K562 (cell line): ENCODE measurements around the gene MAST3. TPM values are rescaled to one million over a fixed set of nuclear protein-coding genes. Genes with fewer than 3 reads are reported as not detected.

Source experiments
- CC2D1A ChIP-seq: fragments of 450-650 bp; IDR thresholded peaks from 2 replicates; pipeline ENCODE4 v1.6.1; 2017; ENCODE audit warnings: mild to moderate bottlenecking
- CHD2 ChIP-seq: IDR thresholded peaks from 2 replicates; pipeline ENCODE4 v1.6.1; 2011; ENCODE audit warnings: low read depth, low read length
- CREB1 ChIP-seq, 2 experiments: sonication (generic) in 1 of 2; formaldehyde crosslinking in 1 of 2; IDR thresholded peaks; 2 replicates each; pipeline versions ENCODE4 v1.6.1 to v1.8.0; 2012 to 2022; ENCODE audit warnings: inconsistent platforms in 1 of 2, mild to moderate bottlenecking in 1 of 2, missing genetic modification reagents in 1 of 2, moderate library complexity in 1 of 2
- DDX20 ChIP-seq: fragments of 450-650 bp; IDR thresholded peaks from 2 replicates; pipeline ENCODE4 v1.6.1; 2016; ENCODE audit warnings: missing genetic modification characterization, low read depth, mild to moderate bottlenecking, missing compliant biosample characterization, moderate library complexity
- HNRNPLL ChIP-seq: fragments of 200-400 bp; formaldehyde crosslinking; IDR thresholded peaks from 2 replicates; pipeline ENCODE4 v1.6.1; 2017; ENCODE audit warnings: low read length, low read depth, mild to moderate bottlenecking; ENCODE audit not compliant: poor library complexity, severe bottlenecking
- KHSRP ChIP-seq: fragments of 450-650 bp; IDR thresholded peaks from 2 replicates; pipeline ENCODE4 v1.6.1; 2017
- OTX1 ChIP-seq: fragments of 450-650 bp; formaldehyde crosslinking; IDR thresholded peaks from 2 replicates; pipeline ENCODE4 v1.4.0; 2022; ENCODE audit warnings: mild to moderate bottlenecking
- POLR2AphosphoS5 ChIP-seq: IDR thresholded peaks from 2 replicates; pipeline ENCODE4 v1.6.1; 2011; ENCODE audit warnings: mild to moderate bottlenecking, low read depth, low read length, moderate library complexity; ENCODE audit not compliant: control insufficient read depth, insufficient read depth
- POLR3G ChIP-seq: IDR thresholded peaks from 2 replicates; pipeline ENCODE4 v1.6.1; 2011; ENCODE audit not compliant: insufficient read length, insufficient replicate concordance; ENCODE audit errors: extremely low read depth
- SP1 ChIP-seq: sonication (generic); formaldehyde crosslinking; IDR thresholded peaks from 2 replicates; pipeline ENCODE4 v1.8.1; 2022; ENCODE audit warnings: mild to moderate bottlenecking, missing genetic modification reagents
- WHSC1 ChIP-seq: IDR thresholded peaks from one replicate; pipeline ENCODE4 v1.6.1; 2012; ENCODE audit warnings: low read length, control low read depth, inconsistent platforms
- ZFX ChIP-seq: sonication (generic); formaldehyde crosslinking; IDR thresholded peaks from 2 replicates; pipeline ENCODE4 v1.8.0; 2022; ENCODE audit warnings: mild to moderate bottlenecking, missing genetic modification reagents, moderate library complexity
- ZKSCAN3 ChIP-seq: fragments of 250-450 bp; sonication (Bioruptor Pico); IDR thresholded peaks from 2 replicates; pipeline ENCODE4 v1.4.0; 2020
- polyA plus RNA-seq, 8 experiments: library from polyadenylated mRNA; depleted of rRNA in 4 of 8; stranded (reverse) in 5 of 8; unstranded in 3 of 8; fragments of >200 nt; fragmentation: Nextera tagmentation in 2 of 8; fragmentation: Illumina TruSeq in 1 of 8; extraction: Ambion mirVana in 2 of 8; extraction: Trizol in 1 of 8; gene quantifications; 2 replicates each; pipeline versions ENCODE4 v1.2.1 to v1.2.3, GENCODE V29; 2011 to 2014; ENCODE audit warnings: inconsistent platforms in 1 of 8, missing spikeins in 1 of 8
- total RNA-seq, 7 experiments: library from RNA; depleted of rRNA in 6 of 7; stranded (reverse); fragments of >200 nt in 6 of 7; fragmentation: Illumina TruSeq in 2 of 7; extraction: Trizol in 2 of 7; gene quantifications; 2 replicates each; pipeline versions ENCODE4 v1.2.1 to v1.2.3, GENCODE V29; 2011 to 2021; ENCODE audit warnings: low replicate concordance in 1 of 7
- TF ChIP-seq, protein P1 (sequence below): sonication (generic); formaldehyde crosslinking; IDR thresholded peaks from 2 replicates; pipeline ENCODE4 v1.9.0; 2022; ENCODE audit warnings: mild to moderate bottlenecking, missing genetic modification reagents
- TF ChIP-seq, protein P2 (sequence below), 2 experiments: fragments of 450-650 bp; formaldehyde crosslinking in 1 of 2; IDR thresholded peaks; 2 replicates each; pipeline versions ENCODE4 v1.4.0 to v1.6.1; 2014 to 2020; ENCODE audit warnings: mild to moderate bottlenecking in 2 of 2, borderline replicate concordance in 1 of 2, low read depth in 1 of 2
- TF ChIP-seq, protein P3 (sequence below): IDR thresholded peaks from 2 replicates; pipeline ENCODE4 v1.6.1; 2011; ENCODE audit not compliant: insufficient read length; ENCODE audit errors: extremely low read depth

The MAST3 gene
- total and polyA plus RNA-seq, 9 of the 15 experiments (the other 6 are each of a cell fraction or from before 2014, with no cell fraction given): 0.94 to 9.9 (median 2.4) TPM

DNA sequence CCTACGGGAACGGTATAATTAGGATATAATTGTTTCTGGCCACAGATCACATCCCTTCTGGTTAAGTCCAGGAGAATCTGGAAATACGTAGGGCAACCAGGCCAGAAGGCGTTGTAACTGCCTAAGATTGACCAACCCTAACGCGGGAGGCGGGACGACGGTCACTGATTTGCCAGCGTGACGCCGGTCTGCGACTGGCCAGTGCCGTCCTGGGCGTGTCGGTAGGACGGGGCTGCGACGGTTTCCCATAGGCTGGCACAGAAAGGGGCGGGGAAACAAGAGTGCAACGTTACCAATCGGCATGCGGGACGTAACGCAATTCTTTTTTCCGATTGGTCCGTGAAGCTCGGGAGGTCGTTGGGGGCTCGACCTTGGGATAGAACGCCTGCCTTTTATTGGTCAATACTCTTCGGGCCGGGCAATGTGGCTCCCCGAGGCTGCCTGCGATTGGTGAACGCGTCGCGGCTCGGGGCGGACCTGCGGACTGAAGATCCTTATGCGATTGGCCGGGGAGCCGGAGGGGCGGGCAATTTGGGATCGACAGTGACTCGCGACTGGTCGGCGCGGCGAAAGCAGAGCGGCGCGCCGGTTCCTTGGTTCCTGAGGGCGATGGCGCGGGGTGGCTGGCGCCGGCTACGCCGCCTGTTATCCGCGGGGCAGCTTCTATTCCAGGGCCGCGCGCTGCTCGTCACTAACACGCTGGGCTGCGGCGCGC, 95.3 kb downstream of the MAST3 start, which contains the start of gene MPV17L2 (continued):
- TF ChIP-seq, protein P1, sequence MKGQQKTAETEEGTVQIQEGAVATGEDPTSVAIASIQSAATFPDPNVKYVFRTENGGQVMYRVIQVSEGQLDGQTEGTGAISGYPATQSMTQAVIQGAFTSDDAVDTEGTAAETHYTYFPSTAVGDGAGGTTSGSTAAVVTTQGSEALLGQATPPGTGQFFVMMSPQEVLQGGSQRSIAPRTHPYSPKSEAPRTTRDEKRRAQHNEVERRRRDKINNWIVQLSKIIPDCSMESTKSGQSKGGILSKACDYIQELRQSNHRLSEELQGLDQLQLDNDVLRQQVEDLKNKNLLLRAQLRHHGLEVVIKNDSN: peak; percentile 46
- peak; percentile 99 for TF ChIP-seq SP1 (CRISPR knock-in tag)
- TF ChIP-seq CC2D1A: peak; percentile 70; the same call in 1 of the 2 replicates
- TF ChIP-seq DDX20 (tag): no peak
- TF ChIP-seq CREB1 (IDR thresholded peaks at IDR 0.05): peak; percentile 88
- TF ChIP-seq CREB1 (CRISPR knock-in tag; IDR thresholded peaks at IDR 0.05): peak; percentile 92
- peak; percentile 36; the same call in 1 of the 2 replicates for TF ChIP-seq ZFX (CRISPR knock-in tag)
- TF ChIP-seq, protein P2, sequence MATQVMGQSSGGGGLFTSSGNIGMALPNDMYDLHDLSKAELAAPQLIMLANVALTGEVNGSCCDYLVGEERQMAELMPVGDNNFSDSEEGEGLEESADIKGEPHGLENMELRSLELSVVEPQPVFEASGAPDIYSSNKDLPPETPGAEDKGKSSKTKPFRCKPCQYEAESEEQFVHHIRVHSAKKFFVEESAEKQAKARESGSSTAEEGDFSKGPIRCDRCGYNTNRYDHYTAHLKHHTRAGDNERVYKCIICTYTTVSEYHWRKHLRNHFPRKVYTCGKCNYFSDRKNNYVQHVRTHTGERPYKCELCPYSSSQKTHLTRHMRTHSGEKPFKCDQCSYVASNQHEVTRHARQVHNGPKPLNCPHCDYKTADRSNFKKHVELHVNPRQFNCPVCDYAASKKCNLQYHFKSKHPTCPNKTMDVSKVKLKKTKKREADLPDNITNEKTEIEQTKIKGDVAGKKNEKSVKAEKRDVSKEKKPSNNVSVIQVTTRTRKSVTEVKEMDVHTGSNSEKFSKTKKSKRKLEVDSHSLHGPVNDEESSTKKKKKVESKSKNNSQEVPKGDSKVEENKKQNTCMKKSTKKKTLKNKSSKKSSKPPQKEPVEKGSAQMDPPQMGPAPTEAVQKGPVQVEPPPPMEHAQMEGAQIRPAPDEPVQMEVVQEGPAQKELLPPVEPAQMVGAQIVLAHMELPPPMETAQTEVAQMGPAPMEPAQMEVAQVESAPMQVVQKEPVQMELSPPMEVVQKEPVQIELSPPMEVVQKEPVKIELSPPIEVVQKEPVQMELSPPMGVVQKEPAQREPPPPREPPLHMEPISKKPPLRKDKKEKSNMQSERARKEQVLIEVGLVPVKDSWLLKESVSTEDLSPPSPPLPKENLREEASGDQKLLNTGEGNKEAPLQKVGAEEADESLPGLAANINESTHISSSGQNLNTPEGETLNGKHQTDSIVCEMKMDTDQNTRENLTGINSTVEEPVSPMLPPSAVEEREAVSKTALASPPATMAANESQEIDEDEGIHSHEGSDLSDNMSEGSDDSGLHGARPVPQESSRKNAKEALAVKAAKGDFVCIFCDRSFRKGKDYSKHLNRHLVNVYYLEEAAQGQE (IDR thresholded peaks at IDR 0.05; ENCODE audit: borderline replicate concordance): peak; percentile 74
- TF ChIP-seq, protein P2 (CRISPR knock-in tag; IDR thresholded peaks at IDR 0.05; ENCODE audit: low read depth): no peak
- TF ChIP-seq WHSC1: no peak
- peak; percentile 52; the same call in 1 of the 2 replicates for TF ChIP-seq OTX1 (CRISPR knock-in tag)
- TF ChIP-seq HNRNPLL: peak; percentile 52
- TF ChIP-seq POLR2AphosphoS5: peak; percentile 58; the same call in 1 of the 2 replicates
- TF ChIP-seq, protein P3, sequence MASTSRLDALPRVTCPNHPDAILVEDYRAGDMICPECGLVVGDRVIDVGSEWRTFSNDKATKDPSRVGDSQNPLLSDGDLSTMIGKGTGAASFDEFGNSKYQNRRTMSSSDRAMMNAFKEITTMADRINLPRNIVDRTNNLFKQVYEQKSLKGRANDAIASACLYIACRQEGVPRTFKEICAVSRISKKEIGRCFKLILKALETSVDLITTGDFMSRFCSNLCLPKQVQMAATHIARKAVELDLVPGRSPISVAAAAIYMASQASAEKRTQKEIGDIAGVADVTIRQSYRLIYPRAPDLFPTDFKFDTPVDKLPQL: no peak
- no peak for TF ChIP-seq ZKSCAN3 (CRISPR knock-in tag)
- TF ChIP-seq KHSRP: no peak
- TF ChIP-seq POLR3G: no peak
- TF ChIP-seq CHD2: peak; percentile 93
